Lower leg skin (tissue), 3 donors: Measurements from ENCODE around the gene CYB5R4.

Experiments
- CTCF ChIP-seq, 3 donors: fragments of 450-650 bp; IDR thresholded peaks; one replicate each; pipeline ENCODE4 v1.5.1; 2016; ENCODE audit warnings: antibody characterized with exemption in 3 of 3, mild to moderate bottlenecking in 3 of 3, moderate library complexity in 2 of 3
- POLR2A ChIP-seq, 2 donors: fragments of 450-650 bp; IDR thresholded peaks; one replicate each; pipeline ENCODE4 v1.6.1; 2016 to 2017; ENCODE audit warnings: antibody characterized with exemption in 2 of 2, mild to moderate bottlenecking in 1 of 2, moderate library complexity in 1 of 2

- TF ChIP-seq POLR2A (IDR thresholded peaks at IDR 0.05): no peak
- TF ChIP-seq CTCF (IDR thresholded peaks at IDR 0.05): no peak
Measured at GRCh38 chr6:83870649-83871048, 11.2 kb downstream of the CYB5R4 start.
